ENCODE data around the gene UBA52.

DNA sequence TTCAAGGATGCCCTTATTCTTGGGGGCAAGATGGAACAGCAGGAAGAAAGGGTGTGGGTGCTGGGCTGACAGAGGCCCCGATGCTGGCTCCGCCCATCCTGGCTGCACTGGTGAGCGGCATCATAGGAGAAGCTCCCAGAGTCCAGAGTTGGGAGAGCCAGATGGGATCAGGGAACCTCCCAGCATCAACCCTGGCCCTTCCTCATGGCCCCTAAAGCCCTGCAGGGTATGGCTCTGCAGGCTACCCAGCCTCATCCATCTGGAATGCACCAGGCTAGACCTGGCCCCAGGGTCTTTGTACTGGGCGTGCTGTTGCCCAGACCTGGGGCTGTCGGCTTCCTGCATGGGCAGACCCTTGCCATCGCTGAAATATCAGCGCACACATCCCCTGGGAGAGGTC, 41.9 kb upstream of the UBA52 start:
- TF ChIP-seq, protein P1, sequence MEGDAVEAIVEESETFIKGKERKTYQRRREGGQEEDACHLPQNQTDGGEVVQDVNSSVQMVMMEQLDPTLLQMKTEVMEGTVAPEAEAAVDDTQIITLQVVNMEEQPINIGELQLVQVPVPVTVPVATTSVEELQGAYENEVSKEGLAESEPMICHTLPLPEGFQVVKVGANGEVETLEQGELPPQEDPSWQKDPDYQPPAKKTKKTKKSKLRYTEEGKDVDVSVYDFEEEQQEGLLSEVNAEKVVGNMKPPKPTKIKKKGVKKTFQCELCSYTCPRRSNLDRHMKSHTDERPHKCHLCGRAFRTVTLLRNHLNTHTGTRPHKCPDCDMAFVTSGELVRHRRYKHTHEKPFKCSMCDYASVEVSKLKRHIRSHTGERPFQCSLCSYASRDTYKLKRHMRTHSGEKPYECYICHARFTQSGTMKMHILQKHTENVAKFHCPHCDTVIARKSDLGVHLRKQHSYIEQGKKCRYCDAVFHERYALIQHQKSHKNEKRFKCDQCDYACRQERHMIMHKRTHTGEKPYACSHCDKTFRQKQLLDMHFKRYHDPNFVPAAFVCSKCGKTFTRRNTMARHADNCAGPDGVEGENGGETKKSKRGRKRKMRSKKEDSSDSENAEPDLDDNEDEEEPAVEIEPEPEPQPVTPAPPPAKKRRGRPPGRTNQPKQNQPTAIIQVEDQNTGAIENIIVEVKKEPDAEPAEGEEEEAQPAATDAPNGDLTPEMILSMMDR (IDR thresholded peaks at IDR 0.05; ENCODE audit: control extremely low read depth in 1 of 3, insufficient read depth in 1 of 3, low read depth in 1 of 3, low read length in 3 of 3): no peak
- TF ChIP-seq EZH2 (IDR thresholded peaks at IDR 0.05; ENCODE audit: low read depth, low read length, severe bottlenecking) (no peak), GABPA (IDR thresholded peaks at IDR 0.05; ENCODE audit: borderline replicate concordance, insufficient read depth, low read length) (no peak), RAD21 (IDR thresholded peaks at IDR 0.05 in 1 of 2, conservative IDR thresholded peaks at IDR 0.05 in 1 of 2; ENCODE audit: low read depth in 2 of 2, low read length in 2 of 2) (no peak), EP300 (IDR thresholded peaks at IDR 0.05; ENCODE audit: borderline replicate concordance in 1 of 2, low read depth in 2 of 2, low read length in 2 of 2) (no peak), CREB1 (IDR thresholded peaks at IDR 0.05) (no peak)
- TF ChIP-seq, protein P2, sequence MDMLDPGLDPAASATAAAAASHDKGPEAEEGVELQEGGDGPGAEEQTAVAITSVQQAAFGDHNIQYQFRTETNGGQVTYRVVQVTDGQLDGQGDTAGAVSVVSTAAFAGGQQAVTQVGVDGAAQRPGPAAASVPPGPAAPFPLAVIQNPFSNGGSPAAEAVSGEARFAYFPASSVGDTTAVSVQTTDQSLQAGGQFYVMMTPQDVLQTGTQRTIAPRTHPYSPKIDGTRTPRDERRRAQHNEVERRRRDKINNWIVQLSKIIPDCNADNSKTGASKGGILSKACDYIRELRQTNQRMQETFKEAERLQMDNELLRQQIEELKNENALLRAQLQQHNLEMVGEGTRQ (IDR thresholded peaks at IDR 0.05; ENCODE audit: low read length): no peak
